DOHH2 (cell line): Measurements from ENCODE around the gene SYNGR2.

Experiments
- CTCF ChIP-seq: fragments of 200-600 bp; sonication (generic); IDR thresholded peaks from one replicate; pipeline ENCODE4 v1.5.1; 2014; ENCODE audit warnings: antibody characterized with exemption, mild to moderate bottlenecking, low read depth, low read length; ENCODE audit not compliant: poor library complexity, severe bottlenecking
- EZH2phosphoT487 ChIP-seq: fragments of 200-600 bp; sonication (generic); IDR thresholded peaks from 2 replicates; pipeline ENCODE4 v1.6.1; 2017; ENCODE audit warnings: borderline replicate concordance, mild to moderate bottlenecking, antibody characterized with exemption, low read length, moderate library complexity, mixed read lengths

- no peak for TF ChIP-seq CTCF
- TF ChIP-seq EZH2phosphoT487, result no peak
These were observed 2.0 kb upstream of the SYNGR2 start for GRCh38 chr17:78166416-78166815.
